ENCODE measurements around the gene URB2. TPM values are rescaled to one million over a fixed set of nuclear protein-coding genes. Genes with fewer than 3 reads are reported as not detected.

URB2 gene
- total and polyA plus RNA-seq, 2 donors (not counting 3 experiments of a cell fraction or from before 2014, with no cell fraction given): 4.7 to 12.4 TPM

- POLR2A ChIA-PET: no interaction called here
- intact Hi-C loops (cut with micrococcal nuclease): no loop called here
- Histone ChIP-seq H3K27ac (ENCODE audit: insufficient read depth, low read depth, low read length) (no peak overlapping the region), H3K4me1 (ENCODE audit: control insufficient read depth, extremely low read depth, insufficient read depth, low read length) (no peaks in the 10 kb centered on the region), H3K9ac (replicated peaks; ENCODE audit: extremely low read depth, insufficient read depth, low read length) (no peak overlapping the region), H3K79me2 (ENCODE audit: control insufficient read depth, insufficient read depth, low read length) (peaks cover 84% of the 10 kb centered on the region), H3K4me3 (replicated peaks in 1 of 3; ENCODE audit: insufficient read depth in 1 of 3, low read depth in 1 of 3, low read length in 3 of 3) (no peak overlapping the region), H3K27me3 (ENCODE audit: control insufficient read depth in 2 of 2, insufficient read depth in 2 of 2, low read length in 2 of 2) (no peaks in the 10 kb centered on the region), H3K36me3 (ENCODE audit: control insufficient read depth in 2 of 2, extremely low read depth in 1 of 2, insufficient read depth in 2 of 2, low read length in 2 of 2) (no peaks in the 10 kb centered on the region), H3K9me3 (replicated peaks; ENCODE audit: control insufficient read depth, insufficient read depth, low read length) (no peaks in the 10 kb centered on the region), H4K20me1 (replicated peaks; ENCODE audit: control insufficient read depth, extremely low read depth, insufficient read depth, low read length) (no peaks in the 10 kb centered on the region), H2AFZ (ENCODE audit: low read depth, low read length) (no peak overlapping the region), H3K4me2 (ENCODE audit: insufficient read depth, low read length) (no peak overlapping the region), H3K9me1 (replicated peaks; ENCODE audit: control insufficient read depth, extremely low read depth, insufficient read depth, low read length) (no peaks in the 10 kb centered on the region)
- TF ChIP-seq MYC (IDR thresholded peaks at IDR 0.05; ENCODE audit: low read depth, low read length) (no peak), FOS (IDR thresholded peaks at IDR 0.05; ENCODE audit: borderline replicate concordance, insufficient read depth, low read length) (no peak), JUN (IDR thresholded peaks at IDR 0.05; ENCODE audit: borderline replicate concordance, insufficient read depth, insufficient read length, low read depth) (no peak), CTCF (IDR thresholded peaks at IDR 0.05; ENCODE audit: extremely low read depth in 1 of 2, insufficient read depth in 1 of 2, low read depth in 1 of 2, low read length in 2 of 2) (no peak), POLR2A (IDR thresholded peaks at IDR 0.05; ENCODE audit: low read depth, low read length) (no peak), GATA2 (IDR thresholded peaks at IDR 0.05; ENCODE audit: insufficient read depth, insufficient read length, low read depth, low read length) (no peak), POLR2AphosphoS5 (IDR thresholded peaks at IDR 0.05; ENCODE audit: insufficient read depth, low read depth, low read length) (no peak), EZH2 (IDR thresholded peaks at IDR 0.05; ENCODE audit: borderline replicate concordance, low read depth, low read length, severe bottlenecking) (no peak)
- TF ChIP-seq, protein P1, sequence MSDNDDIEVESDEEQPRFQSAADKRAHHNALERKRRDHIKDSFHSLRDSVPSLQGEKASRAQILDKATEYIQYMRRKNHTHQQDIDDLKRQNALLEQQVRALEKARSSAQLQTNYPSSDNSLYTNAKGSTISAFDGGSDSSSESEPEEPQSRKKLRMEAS (IDR thresholded peaks at IDR 0.05; ENCODE audit: insufficient read depth, insufficient read length): no peak
- BruUV-seq (replicated peaks): no TSS peak
- no peak for DNase-seq (ENCODE audit: low read depth, low spot score)
- dilution Hi-C loops (cut with MboI; ENCODE audit: extremely low pct_ligation_motif_present, low sequenced_read_pairs): no loop called here
- CTCF ChIA-PET: no interaction called here
- no peak for FAIRE-seq
Measured at GRCh38 chr1:229619002-229619401, 7.0 kb upstream of the URB2 start.

Measured in endothelial cell of umbilical vein (primary cell).